Tongue (tissue), 3 donors: ENCODE measurements around the gene COX7B. TPM values are rescaled to one million over a fixed set of nuclear protein-coding genes. Genes with fewer than 3 reads are reported as not detected.

Experiments used
- DNase-seq: peaks from one replicate; pipeline ENCODE4 v3.0.0-alpha.2; 2015
- small RNA-seq: library from RNA; depleted of rRNA; stranded (forward); fragments of <200 nt; gene quantifications from one replicate; pipeline ENCODE3, GENCODE V24; 2014; ENCODE audit warnings: low replicate concordance
- total RNA-seq: library from RNA; depleted of rRNA; stranded (reverse); fragments of >200 nt; gene quantifications from one replicate; pipeline ENCODE4 v1.2.3, GENCODE V29; 2014

Gene COX7B
- total RNA-seq, 1 donor from 2014 or later, result 495 TPM

- peak; percentile 3 for DNase-seq
Observed at GRCh38 chrX:77945910-77946545, 46.8 kb downstream of the COX7B start.

- DNase-seq, result no peak
Observed at GRCh38 chrX:77946571-77946970, 47.3 kb downstream of the COX7B start.

- no peak for DNase-seq
Observed at GRCh38 chrX:77949840-77950239, 50.6 kb downstream of the COX7B start.

GRCh38 chrX:77952173-77952572 is 52.9 kb downstream of the COX7B start:
- DNase-seq, result no peak

- DNase-seq, result no peak
Observed at GRCh38 chrX:77953302-77953701, 54.0 kb downstream of the COX7B start.

- peak; percentile 1 for DNase-seq
Observed at GRCh38 chrX:77953708-77954107, 54.4 kb downstream of the COX7B start.

Small RNAs within 50 kb of the gene (small RNA-seq; reads per million reads assigned to genes)
- gene RN7SL460P, result not detected

Other genes starting within 250 kb of the COX7B start
- gene ATRX, start 113.3 kb upstream of the COX7B start, total RNA-seq, result 200 TPM
- gene MAGT1, start 4.0 kb upstream of the COX7B start, total RNA-seq, result 60.4 TPM
- gene ATP7A, start 11.2 kb downstream of the COX7B start, total RNA-seq, result 15.0 TPM
- not detected for gene PGAM4, start 70.2 kb downstream of the COX7B start, total RNA-seq
- 275 TPM for gene PGK1, start 204.8 kb downstream of the COX7B start, total RNA-seq
- gene TAF9B, start 240.2 kb downstream of the COX7B start, total RNA-seq, result 28.0 TPM